Gastrocnemius medialis (tissue), 4 donors: ENCODE measurements around the gene NELFB. TPM values are rescaled to one million over a fixed set of nuclear protein-coding genes. Genes with fewer than 3 reads are reported as not detected.

ENCODE experiments used
- ATAC-seq, 2 donors: fragments of 150-250 bp; one replicate each; pipeline ENCODE4 v1.9.1; 2016
- DNase-seq, 2 donors: peaks; one replicate each; pipeline ENCODE4 v3.0.0-alpha.2; 2019
- H3K27ac ChIP-seq, 4 donors: fragments of 200-600 bp; sonication (generic); 1 replicate in 1 of 4; 2 replicates in 3 of 4; pipeline ENCODE4 v1.5.1; 2016 to 2018; ENCODE audit warnings: mild to moderate bottlenecking in 2 of 4, moderate library complexity in 1 of 4
- H3K27me3 ChIP-seq, 3 donors: fragments of 200-600 bp; sonication (generic) in 2 of 3; 1 replicate in 1 of 3; 2 replicates in 2 of 3; pipeline versions ENCODE4 v1.5.1 to v1.6.0; 2016 to 2019; ENCODE audit warnings: mild to moderate bottlenecking in 1 of 3, moderate library complexity in 1 of 3
- H3K36me3 ChIP-seq, 2 donors: fragments of 200-600 bp; sonication (generic) in 1 of 2; one replicate each; pipeline ENCODE4 v1.5.1; 2017 to 2018
- H3K4me1 ChIP-seq, 2 donors: fragments of 200-600 bp; sonication (generic) in 1 of 2; one replicate each; pipeline ENCODE4 v1.5.1; 2016 to 2017; ENCODE audit warnings: mild to moderate bottlenecking in 2 of 2
- H3K4me3 ChIP-seq, 4 donors: fragments of 200-600 bp; sonication (generic) in 3 of 4; 1 replicate in 1 of 4; 2 replicates in 3 of 4; pipeline ENCODE4 v1.5.1; 2016 to 2019; ENCODE audit warnings: mild to moderate bottlenecking in 2 of 4
- H3K9me3 ChIP-seq, 3 donors: fragments of 200-600 bp; sonication (generic) in 2 of 3; 1 replicate in 1 of 3; 2 replicates in 2 of 3; pipeline ENCODE4 v1.5.1; 2016 to 2019
- POLR2A ChIP-seq, 2 donors: fragments of 450-650 bp; IDR thresholded peaks; one replicate each; pipeline ENCODE4 v1.6.1; 2017; ENCODE audit warnings: antibody characterized with exemption in 2 of 2, mild to moderate bottlenecking in 2 of 2, moderate library complexity in 2 of 2
- in situ Hi-C, 4 donors: fragments of 200-750 bp; cut with MboI; loops; one replicate each; pipeline versions ENCODE4 v1.15.0 to v1.8.0; 2017; ENCODE audit warnings: low sequenced_read_pairs in 4 of 4
- intact Hi-C: fragments of 100-400 bp; cut with DNase I; formaldehyde crosslinking; loops from one replicate; pipeline ENCODE4 v1.15.1; 2023; ENCODE audit warnings: low total_unique reads
- total RNA-seq, 4 donors: library from RNA; depleted of rRNA; stranded (reverse); fragments of >200 nt; gene quantifications; one replicate each; pipeline versions ENCODE4 v1.1.0 to v1.2.3, GENCODE V29; 2016
- TF ChIP-seq, protein P1 (sequence below), 5 experiments: fragments of 450-650 bp in 3 of 5; fragments of 200-600 bp in 2 of 5; sonication (generic) in 2 of 5; IDR thresholded peaks in 4 of 5; conservative IDR thresholded peaks in 1 of 5; 1 replicate in 4 of 5; 2 replicates in 1 of 5; pipeline ENCODE4 v1.5.1; 2016 to 2019; ENCODE audit warnings: antibody characterized with exemption in 5 of 5, mild to moderate bottlenecking in 3 of 5, moderate library complexity in 3 of 5

The NELFB gene
- total RNA-seq, 4 donors from 2014 or later, result 21.6 to 61.5 (median 39.4) TPM

DNA sequence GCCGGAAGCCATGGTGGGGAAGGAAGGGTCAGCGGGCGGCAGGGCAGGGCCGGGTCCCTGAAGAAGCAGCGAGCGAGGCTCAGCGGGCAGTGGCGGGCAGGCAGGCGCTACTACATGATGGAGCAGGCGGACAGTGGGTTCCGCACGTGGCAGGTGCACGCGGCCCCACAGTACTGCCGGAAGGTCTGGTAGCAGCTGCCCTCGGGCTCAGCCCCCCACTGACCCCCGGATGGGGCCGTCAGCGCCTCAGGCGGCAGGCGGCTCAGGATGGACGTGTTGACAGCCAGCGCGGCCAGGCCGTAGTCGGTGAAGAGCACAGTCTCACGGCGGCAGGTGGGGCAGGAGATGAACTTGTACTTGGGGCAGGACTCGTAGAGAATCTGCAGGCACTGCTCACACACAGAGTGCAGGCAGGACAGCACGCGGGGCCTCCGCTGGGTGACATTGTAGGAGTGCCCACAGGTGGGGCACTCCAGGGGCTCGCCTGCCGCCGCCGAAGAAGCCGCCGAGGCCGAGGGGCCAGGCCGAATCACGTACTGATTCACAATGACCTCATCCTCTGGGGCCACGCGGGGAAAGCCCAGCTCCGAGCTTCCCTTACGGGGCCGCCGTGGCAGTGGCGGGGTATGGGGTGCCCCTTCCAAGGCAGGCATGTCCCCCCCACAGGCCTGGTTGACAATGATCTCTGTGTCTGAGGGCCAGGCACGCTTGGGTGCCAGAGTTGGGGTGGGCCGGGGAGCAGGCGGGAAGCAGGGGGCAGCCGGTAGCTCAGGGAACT is 34.6 kb upstream of the NELFB start:
- H3K36me3 ChIP-seq, result no peaks in the 10 kb centered on the region
- no peaks in the 10 kb centered on the region for H3K27me3 ChIP-seq
- no peak overlapping the region for H3K4me3 ChIP-seq
- ATAC-seq, result no peak
- intact Hi-C loops (loop anchor here (5.0 kb wide), 1 partner anchor 47 kb away; no protein-coding TSS in a partner anchor), in situ Hi-C loops (loop anchor here in 1 of 4 donors (10.0 kb wide), 1 partner anchor 96 kb away; no protein-coding TSS in a partner anchor)
- H3K27ac ChIP-seq, result no peak overlapping the region
- peaks cover 17 to 32% of the 10 kb centered on the region in 2 donors for H3K4me1 ChIP-seq
- H3K9me3 ChIP-seq, result no peaks in the 10 kb centered on the region
- no peak for DNase-seq
- TF ChIP-seq POLR2A (IDR thresholded peaks at IDR 0.05), result no peak
- TF ChIP-seq, protein P1, sequence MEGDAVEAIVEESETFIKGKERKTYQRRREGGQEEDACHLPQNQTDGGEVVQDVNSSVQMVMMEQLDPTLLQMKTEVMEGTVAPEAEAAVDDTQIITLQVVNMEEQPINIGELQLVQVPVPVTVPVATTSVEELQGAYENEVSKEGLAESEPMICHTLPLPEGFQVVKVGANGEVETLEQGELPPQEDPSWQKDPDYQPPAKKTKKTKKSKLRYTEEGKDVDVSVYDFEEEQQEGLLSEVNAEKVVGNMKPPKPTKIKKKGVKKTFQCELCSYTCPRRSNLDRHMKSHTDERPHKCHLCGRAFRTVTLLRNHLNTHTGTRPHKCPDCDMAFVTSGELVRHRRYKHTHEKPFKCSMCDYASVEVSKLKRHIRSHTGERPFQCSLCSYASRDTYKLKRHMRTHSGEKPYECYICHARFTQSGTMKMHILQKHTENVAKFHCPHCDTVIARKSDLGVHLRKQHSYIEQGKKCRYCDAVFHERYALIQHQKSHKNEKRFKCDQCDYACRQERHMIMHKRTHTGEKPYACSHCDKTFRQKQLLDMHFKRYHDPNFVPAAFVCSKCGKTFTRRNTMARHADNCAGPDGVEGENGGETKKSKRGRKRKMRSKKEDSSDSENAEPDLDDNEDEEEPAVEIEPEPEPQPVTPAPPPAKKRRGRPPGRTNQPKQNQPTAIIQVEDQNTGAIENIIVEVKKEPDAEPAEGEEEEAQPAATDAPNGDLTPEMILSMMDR (IDR thresholded peaks at IDR 0.05 in 4 of 5, conservative IDR thresholded peaks at IDR 0.05 in 1 of 5), result no peak

GRCh38 chr9:137221095-137221505 is 34.0 kb upstream of the NELFB start:
- TF ChIP-seq, protein P1 (IDR thresholded peaks at IDR 0.05 in 4 of 5, conservative IDR thresholded peaks at IDR 0.05 in 1 of 5), result no peak
- TF ChIP-seq POLR2A (IDR thresholded peaks at IDR 0.05), result no peak
- no peak for ATAC-seq
- H3K4me1 ChIP-seq, result peaks cover 17 to 32% of the 10 kb centered on the region in 2 donors
- no peaks in the 10 kb centered on the region for H3K27me3 ChIP-seq
- H3K4me3 ChIP-seq, result peak overlapping the region in 2 of 4 donors; percentile 49 to 50
- no peak for DNase-seq
- in situ Hi-C loops (loop anchor here in 1 of 4 donors (10.0 kb wide), 1 partner anchor 96 kb away; no protein-coding TSS in a partner anchor), intact Hi-C loops (loop anchor here (5.0 kb wide), 1 partner anchor 46 kb away; no protein-coding TSS in a partner anchor)
- no peaks in the 10 kb centered on the region for H3K36me3 ChIP-seq
- H3K27ac ChIP-seq, result no peak overlapping the region
- no peaks in the 10 kb centered on the region for H3K9me3 ChIP-seq

- Histone ChIP-seq H3K27ac (peak overlapping the region in 1 of 4 donors; percentile 42), H3K9me3 (no peaks in the 10 kb centered on the region), H3K36me3 (no peaks in the 10 kb centered on the region), H3K4me1 (peaks cover 17 to 32% of the 10 kb centered on the region in 2 donors), H3K4me3 (peak overlapping the region; percentile 34 to 50 (median 48)), H3K27me3 (no peaks in the 10 kb centered on the region)
- no peak for ATAC-seq
- intact Hi-C loops (loop anchor here (5.0 kb wide), 1 partner anchor 46 kb away; no protein-coding TSS in a partner anchor), in situ Hi-C loops (loop anchor here in 1 of 4 donors (10.0 kb wide), 1 partner anchor 97 kb away; no protein-coding TSS in a partner anchor)
- no peak for TF ChIP-seq POLR2A (IDR thresholded peaks at IDR 0.05)
- TF ChIP-seq, protein P1 (IDR thresholded peaks at IDR 0.05 in 4 of 5, conservative IDR thresholded peaks at IDR 0.05 in 1 of 5), result no peak
- no peak for DNase-seq
These were observed 33.5 kb upstream of the NELFB start for GRCh38 chr9:137221506-137222111.

DNA sequence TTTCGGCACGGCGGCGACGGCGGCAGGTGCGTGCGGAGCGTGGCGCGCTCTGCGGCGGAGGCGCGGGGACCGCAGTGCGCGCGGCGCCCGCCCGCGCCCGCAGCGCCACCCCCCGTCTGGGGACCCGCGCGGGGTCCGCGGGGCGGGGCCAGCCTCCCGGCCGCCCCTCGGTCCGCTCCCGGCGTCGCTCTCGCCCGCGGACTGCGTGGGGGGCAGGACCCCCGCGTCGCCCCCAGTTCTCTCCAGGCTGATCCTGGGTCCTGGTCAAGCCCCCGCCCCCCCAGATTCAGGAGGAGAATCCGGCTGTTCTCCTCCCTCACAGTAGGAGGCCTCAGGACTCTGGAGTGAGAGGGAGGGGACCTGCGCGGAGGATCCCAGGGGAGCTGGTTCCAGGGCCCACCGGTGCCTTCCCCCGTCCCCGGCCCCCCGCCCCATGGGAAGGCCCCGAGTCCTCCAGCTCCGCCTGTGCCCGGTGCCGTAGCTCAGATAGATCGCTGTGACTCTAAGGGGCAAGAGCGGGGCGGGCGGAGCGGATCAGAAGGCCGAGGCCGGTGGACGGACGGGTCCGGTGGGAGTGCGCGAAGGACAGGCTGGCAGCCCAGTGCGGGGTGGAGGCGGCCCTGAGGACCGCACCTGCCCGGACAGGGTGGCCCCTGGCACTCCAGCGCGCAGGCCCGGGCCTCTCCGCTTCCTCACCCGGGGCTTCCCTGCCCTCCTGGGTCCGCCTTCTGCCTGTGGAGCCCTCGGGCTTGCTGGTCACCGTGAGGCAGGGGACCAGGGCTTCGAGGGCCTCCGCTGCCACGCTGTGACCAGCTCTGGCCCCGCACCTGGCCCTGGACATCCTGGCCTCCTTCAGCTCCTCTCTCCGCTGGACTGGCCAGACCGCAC is 32.7 kb upstream of the NELFB start, which contains the start of gene RNF208:
Gene RNF208, minus strand, starts transcription at position 51 of the 888 bp plus-strand sequence. CDS start 1,028 bp downstream, outside the sequence.
- peak within 1 kb of the TSS; percentile 87 to 93 (median 90) for H3K27ac ChIP-seq
- peaks cover 11 to 26% of the 10 kb centered on the region in 2 donors for H3K4me1 ChIP-seq
- intact Hi-C loops (loop anchor here (1.0 to 5.0 kb wide), 4 partner anchors 22 to 45 kb away; partner anchors contain the start of genes ANAPC2, NELFB, SSNA1 and TPRN), in situ Hi-C loops (loop anchor here in 1 of 4 donors (10.0 kb wide), 1 partner anchor 98 kb away; no protein-coding TSS in a partner anchor)
- peaks cover 0 to 4% (median 2%) of the 10 kb centered on the region in 3 donors for H3K27me3 ChIP-seq
- peak within 1 kb of the TSS; percentile 63 to 94 (median 82) for H3K4me3 ChIP-seq
- no peaks in the 10 kb centered on the region for H3K9me3 ChIP-seq
- no peak for DNase-seq
- peak; percentile 14 to 31 for ATAC-seq
- no peaks in the 10 kb centered on the region for H3K36me3 ChIP-seq
- TF ChIP-seq POLR2A (IDR thresholded peaks at IDR 0.05), result peak in 1 of 2 donors; percentile 7
- TF ChIP-seq, protein P1 (IDR thresholded peaks at IDR 0.05 in 4 of 5, conservative IDR thresholded peaks at IDR 0.05 in 1 of 5), result no peak
